ENCODE measurements around the gene HNRNPK.

- TF ChIP-seq CTCF (IDR thresholded peaks at IDR 0.05), result no peak
- TF ChIP-seq POLR2AphosphoS5 (IDR thresholded peaks at IDR 0.05), result no peak
These were observed 52.4 kb downstream of the HNRNPK start for GRCh38 chr9:83927591-83927990.

All from esophagus muscularis mucosa (tissue), 3 donors.